ENCODE measurements around the gene OR5P2.
"Not testable (repeated sequence)": the region's sequence is repeated elsewhere in the genome, so short reads cannot be mapped to it uniquely, and the experiment has no call there.

Gene OR5P2

GRCh38 chr11:7796842-7797241, at the start of gene OR5P2:
TSS of gene OR5P2 (minus strand) at chr11:7796942. CDS start at chr11:7796942, 0 bp downstream.
- DNase-seq: no peak

- no peak for DNase-seq
Measured at GRCh38 chr11:7846003-7846402, 49.3 kb upstream of the OR5P2 start.

- no peak for DNase-seq
Measured at GRCh38 chr11:7844986-7845385, 48.2 kb upstream of the OR5P2 start.

- DNase-seq: no peak
Measured at GRCh38 chr11:7844521-7844920, 47.8 kb upstream of the OR5P2 start.

- no peak for DNase-seq
Measured at GRCh38 chr11:7840578-7840977, 43.8 kb upstream of the OR5P2 start.

- no peak for DNase-seq
Measured at GRCh38 chr11:7833527-7833926, 36.8 kb upstream of the OR5P2 start.

- DNase-seq: no peak
Measured at GRCh38 chr11:7830740-7831139, 34.0 kb upstream of the OR5P2 start, which contains the start of gene OR5P3. TSS of gene OR5P3 (minus strand) at chr11:7830840.

- no peak for DNase-seq
Measured at GRCh38 chr11:7826324-7826723, 29.6 kb upstream of the OR5P2 start.

GRCh38 chr11:7820417-7820816, 23.7 kb upstream of the OR5P2 start:
- DNase-seq: not testable (repeated sequence)

- DNase-seq: not testable (repeated sequence)
Measured at GRCh38 chr11:7814897-7815296, 18.2 kb upstream of the OR5P2 start.

- DNase-seq: not testable (repeated sequence)
Measured at GRCh38 chr11:7810301-7810700, 13.6 kb upstream of the OR5P2 start.

GRCh38 chr11:7793233-7793632, 3.5 kb downstream of the OR5P2 start:
- no peak for DNase-seq

GRCh38 chr11:7787239-7787638, 9.5 kb downstream of the OR5P2 start:
- no peak for DNase-seq

- no peak for DNase-seq
Measured at GRCh38 chr11:7775689-7776088, 21.1 kb downstream of the OR5P2 start.

- not testable (repeated sequence) for DNase-seq
Measured at GRCh38 chr11:7764301-7764700, 32.4 kb downstream of the OR5P2 start.

- no peak for DNase-seq
Measured at GRCh38 chr11:7759010-7759409, 37.7 kb downstream of the OR5P2 start.

- no peak for DNase-seq
Measured at GRCh38 chr11:7749456-7749855, 47.3 kb downstream of the OR5P2 start.
